Stimulated activated naive CD4-positive, alpha-beta T cell (primary cell): ENCODE results near the gene GPR119.
A peak's percentile ranks its signal among the peaks of the same experiment; 100 is the strongest.
"Not testable (repeated sequence)": the region's sequence is repeated elsewhere in the genome, so short reads cannot be mapped to it uniquely, and the experiment has no call there.

ENCODE experiments used
- DNase-seq, 6 experiments: peaks; one replicate each; lab custom pipeline; 2025; lab: John Stamatoyannopoulos, UW

GPR119 gene

GRCh38 chrX:130339408-130340222 is 45.9 kb downstream of the GPR119 start, which contains the start of gene SLC25A14:
SLC25A14 (plus strand) TSS chrX:130339919; CDS start chrX:130340279, 360 bp downstream.
- DNase-seq, result peak; percentile 58 to 78 (median 65)

- not testable (repeated sequence) for DNase-seq
These were observed 46.6 kb downstream of the GPR119 start for GRCh38 chrX:130338869-130339268.

DNA sequence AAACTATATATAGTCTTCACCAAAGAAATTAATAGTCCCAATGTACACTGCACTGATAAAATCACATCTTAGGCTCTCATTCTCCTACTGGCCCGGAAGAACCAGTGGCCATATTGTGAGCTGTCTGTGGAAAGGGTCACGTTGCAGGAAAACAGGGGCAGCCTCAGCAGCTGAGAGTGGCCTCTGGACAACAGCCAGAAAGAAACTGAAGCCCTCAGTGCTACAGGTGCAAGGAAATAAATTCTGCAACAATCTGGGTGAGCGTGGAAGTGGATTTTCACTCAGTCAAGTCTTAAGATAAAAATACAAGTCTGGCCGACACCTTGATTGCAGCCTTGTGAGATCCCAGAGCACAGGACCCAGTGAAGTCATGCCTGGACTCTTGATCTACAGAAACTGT is 48.9 kb downstream of the GPR119 start:
- no peak for DNase-seq
